HuH-7 (cell line): ENCODE data around the gene ABHD3.
"Not testable (repeated sequence)": the region's sequence is repeated elsewhere in the genome, so short reads cannot be mapped to it uniquely, and the experiment has no call there.

ENCODE experiments used
- DNase-seq: peaks from one replicate; pipeline ENCODE4 v3.0.0; 2011; ENCODE audit warnings: low spot score

ABHD3 gene

DNA sequence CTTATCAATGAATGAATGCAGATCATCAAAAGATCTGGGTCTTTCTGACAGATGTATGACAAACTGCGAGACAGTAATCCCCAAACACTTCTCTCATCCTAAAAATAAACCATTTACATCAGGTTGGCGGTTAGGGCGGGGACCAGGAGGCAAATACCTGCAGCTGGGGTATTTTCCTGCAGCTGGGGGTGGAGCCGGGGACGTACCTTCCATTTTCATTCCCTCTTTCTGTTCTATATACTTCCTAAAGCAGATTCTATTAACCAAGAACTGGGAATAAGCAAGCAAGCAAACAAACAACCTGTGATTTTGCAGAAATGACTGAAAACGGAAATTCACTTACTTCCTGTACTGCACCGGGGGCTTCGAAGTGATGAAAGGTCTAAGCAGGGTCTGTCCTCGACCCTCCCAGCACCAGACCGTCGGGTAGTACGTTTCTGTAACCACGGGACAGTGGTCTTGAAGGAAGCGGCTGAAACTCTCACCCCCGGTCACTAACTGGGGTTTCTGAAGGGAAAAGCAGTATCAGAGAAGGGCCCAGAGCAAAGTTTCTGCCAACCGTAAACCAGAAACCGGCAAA is 1.2 kb downstream of the ABHD3 start:
- peak; percentile 52 for DNase-seq

DNA sequence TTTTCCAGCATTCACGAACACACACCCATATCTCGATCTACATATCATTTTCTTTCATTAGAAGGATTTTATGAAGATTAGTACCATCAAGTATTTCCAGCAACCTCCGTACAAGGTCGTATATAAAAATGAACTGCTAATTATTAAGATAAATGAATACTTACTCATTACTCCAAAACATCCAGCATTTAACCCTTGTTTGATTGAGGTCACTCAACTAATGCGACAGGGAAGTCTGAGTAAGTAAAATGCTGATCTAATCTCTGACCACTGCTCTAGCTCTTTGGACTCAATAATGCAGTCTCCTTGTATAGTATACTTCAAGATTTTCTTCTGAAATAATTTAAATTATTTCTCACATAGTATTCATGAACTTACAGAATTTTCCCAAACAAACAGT is 2.0 kb downstream of the ABHD3 start:
- no peak for DNase-seq

DNA sequence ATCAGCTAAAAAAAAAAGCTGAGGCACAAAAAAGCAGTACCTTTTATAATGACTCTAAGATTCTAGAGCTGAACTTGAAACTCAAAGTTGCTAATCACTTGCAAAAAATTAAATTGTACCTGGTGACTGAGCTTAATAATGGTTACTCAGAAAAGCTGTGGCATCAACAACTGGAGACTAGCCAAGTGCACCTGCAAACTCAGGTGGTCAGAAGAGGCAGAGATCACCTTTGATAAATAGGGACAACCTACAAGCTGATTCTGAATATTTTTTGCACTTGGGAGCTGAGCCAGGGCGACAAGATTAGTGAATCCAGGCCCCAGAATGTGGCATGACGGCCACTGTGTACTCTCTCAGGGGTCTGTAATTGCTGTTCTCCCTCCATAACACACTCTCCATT is 3.0 kb downstream of the ABHD3 start:
- no peak for DNase-seq

DNA sequence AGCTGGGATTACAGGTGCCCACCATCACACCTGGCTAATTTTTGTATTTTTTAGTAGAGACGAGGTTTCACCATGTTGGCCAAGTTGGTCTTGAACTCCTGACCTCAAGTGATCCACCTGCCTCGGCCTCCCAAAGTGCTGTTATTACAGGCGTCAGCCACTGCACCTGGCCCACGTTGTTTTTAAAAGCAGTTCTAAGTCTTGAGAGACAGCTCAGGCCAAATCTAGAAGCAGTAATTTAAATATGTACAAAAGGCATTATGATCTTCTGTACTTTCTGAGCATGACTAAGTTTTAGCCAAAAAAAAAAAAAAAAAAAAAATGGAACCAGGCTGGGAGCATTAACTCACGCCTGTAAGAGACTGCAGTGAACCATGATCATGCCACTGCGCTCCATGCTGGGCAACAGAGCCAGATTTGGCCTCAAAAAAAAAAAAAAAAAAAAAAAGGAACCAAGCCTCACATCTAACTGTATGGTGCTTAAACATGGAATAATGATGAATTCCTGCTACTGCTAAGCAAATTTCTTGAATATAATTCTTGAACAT is 4.0 kb downstream of the ABHD3 start:
- no peak for DNase-seq

DNA sequence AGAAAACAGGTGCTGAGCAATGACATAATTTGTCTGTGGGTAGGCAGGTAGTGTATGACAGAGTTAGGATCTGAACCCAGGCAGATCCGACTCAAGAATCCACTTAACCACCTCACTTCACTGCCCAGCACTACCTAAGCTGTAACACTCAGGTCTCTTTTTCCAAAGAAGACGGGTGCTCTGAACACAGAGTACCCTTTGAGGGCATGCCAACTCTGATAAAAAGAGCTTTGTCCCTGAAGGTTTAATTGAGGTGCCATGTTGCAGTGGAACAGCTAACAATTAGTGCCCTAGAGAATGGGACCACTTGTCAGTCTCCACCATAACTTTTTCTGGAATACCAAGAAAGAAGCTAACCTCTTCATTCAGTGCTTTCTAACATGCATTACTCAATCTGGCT is 11.3 kb downstream of the ABHD3 start:
- no peak for DNase-seq

DNA sequence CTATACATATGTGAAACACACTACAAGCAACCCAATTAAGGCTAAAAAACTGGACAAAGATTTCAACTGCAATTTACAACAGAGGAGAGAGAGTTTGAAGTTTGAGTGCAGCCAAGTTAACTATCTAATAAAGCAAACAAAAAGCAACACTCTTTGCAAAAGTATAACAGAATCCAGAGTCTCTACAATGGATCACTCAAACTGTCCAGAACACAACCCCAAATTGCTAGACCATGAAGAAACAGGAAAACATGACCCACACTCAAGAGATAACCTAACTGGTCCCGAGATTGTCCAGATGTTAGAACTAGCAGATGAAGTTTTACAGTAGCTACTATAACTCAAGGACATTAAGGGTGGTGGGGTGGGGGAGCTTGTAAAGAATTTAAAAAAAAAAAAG is 14.8 kb downstream of the ABHD3 start:
- DNase-seq, result no peak

DNA sequence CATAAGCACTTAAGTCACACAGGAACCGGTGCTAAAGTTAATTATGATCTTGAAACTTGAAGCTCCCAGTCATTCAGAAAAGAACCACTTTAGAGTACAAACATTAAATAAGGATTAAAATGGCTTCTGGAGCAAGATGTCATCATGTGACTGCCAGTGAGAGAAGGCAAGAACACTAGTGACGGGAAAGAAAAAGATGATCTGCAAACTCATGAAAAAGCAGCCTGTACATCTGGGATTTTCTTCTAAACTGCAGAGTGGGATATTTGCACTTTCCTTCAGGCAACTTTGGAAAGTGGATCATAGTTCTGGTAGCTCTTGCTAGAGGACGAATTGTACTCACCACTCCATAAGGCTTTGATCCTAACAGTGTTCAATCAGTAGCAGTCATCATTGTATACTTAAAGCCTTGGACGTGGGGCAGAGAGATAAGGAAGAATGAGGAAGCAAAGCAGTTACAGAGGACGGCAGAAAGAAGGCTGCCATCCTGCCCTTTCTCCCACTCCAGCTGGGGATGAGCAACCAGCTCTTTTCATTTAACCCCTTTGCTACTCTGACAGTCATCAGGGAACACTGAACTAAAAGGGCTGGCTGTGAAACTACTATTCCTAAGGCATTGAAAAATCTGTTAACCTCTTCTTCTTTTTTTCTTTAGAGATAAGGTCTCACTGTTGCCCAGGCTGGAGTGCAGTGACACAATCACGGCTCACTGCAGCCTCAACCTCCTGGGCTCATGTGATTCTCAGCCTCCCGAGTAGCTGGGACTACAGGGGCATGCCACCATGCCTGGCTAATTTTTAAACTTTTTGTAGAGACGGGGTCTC is 18.1 kb downstream of the ABHD3 start:
- DNase-seq, result peak; percentile 48

DNA sequence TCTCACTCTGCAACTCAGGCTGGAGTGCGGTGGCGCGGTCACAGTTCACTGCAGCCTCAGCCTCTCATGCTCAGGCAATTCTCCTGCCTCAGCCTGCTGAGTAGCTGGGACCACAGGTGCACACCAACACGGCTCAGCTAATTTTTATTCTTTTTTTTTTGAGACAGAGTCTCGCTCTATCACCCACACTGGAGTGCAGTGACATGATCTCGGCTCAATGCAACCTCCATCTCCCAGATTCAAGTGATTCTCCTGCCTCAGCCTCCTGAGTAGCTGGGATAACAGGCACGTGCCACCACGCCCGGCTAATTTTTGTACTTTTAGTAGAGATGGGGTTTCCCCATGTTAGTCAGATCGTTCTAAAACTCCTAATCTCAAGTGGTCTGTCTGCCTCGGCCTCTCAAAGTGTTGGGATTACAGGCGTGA is 19.0 kb downstream of the ABHD3 start:
- DNase-seq, result not testable (repeated sequence)

DNA sequence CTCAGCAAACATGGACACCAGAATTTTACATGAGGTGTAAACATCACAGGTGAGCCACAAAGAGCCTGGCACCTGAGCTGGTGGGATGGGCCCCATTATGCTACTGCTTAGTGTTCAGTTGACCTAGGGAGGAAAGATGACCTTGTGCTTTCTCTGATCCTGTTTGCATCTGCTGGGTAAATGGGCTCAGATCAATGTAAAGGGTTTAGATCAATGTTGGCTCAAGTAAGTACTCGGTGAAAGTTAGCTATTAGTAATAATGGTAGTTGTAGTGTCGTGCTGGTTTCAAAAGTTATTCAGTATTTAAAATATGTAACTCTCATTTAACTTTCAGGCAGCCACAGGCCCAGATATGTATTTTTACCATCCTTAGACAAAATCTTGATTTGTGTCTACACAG is 19.8 kb downstream of the ABHD3 start:
- no peak for DNase-seq

DNA sequence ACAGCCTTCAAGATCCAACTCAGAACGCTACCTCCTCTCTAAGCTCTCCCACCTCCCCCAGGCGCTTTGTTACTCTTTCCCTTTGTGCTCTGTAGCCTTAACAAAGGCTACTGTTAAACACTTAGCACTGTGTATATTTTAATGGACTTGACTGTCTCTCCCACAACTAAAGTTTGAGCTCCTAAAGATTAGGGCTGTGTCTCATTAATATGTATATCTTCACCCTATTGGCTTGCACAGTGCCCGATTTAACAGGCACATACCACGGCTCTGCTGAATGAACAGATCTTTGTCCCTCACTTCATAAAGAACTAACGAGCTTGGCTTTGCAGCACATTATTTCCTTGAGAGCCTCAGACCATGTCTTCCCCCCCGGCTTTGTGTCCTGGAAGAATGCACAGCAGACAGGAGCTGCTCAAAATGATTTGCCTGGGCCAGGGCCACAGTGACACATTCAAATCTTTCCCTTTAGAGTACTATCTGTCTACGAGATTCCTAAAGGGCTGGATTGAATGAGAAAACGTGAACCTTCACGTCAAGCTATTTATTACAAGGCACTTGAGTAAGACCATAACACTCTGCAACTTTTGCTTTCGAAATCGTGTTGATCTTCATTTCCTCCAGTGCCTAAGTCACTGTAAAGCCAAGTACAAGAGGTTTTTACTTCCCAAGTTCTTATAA is 22.1 kb downstream of the ABHD3 start:
- DNase-seq, result no peak

DNA sequence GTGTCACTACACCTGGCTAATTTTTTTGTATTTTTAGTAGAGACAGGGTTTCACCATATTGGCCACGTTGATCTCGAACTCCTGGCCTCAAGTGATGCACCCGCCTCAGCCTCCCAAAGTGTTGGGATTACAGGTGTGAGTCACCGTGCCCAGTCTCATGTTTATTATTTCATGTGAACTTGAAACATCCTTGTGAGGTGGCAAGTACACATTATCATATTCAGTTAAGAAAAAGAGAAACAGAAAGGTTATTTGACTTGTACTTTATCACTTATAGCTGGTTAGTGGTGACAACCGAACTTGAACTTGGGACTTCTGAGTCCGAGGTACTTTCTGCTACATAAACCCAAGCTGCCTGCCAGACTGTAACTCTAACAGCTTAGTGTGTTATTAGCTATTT is 24.4 kb downstream of the ABHD3 start:
- DNase-seq, result no peak

DNA sequence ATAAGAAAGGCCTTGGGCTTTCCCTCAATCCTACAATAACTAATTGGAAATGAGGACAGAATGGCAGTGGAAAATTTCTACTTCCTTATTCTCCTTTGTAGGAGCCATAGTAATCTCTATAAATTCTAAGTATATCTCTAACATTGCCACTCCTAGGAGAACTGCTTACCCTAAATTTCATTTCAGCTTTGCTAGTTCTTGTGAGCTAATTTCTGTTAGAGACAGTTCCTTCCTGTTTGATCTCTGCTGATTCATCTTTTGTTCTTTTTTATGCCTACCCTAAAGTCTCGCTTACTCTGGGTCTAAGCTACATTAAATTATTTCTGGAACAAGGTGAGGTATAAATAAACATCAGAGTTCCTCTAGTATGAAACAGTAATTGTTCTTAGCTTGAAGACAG is 25.7 kb downstream of the ABHD3 start:
- no peak for DNase-seq

DNA sequence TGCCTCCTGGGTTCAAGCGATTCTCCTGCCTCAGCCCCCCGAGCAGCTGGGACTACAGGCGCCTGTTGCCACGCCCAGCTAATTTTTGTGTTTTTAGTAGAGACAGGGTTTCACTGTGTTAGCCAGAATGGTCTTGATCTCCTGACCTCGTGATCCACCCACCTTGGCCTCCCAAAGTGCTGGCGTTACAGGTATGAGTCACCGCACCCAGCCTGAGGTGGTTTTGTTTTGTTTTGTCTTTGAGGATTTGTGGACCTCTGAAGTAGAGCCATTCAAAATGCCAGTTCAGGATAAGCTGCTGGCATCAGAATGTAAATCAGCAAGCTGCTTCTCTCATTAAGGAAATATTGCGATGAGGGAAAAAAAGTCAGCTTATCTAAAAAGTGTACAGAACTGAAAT is 29.2 kb downstream of the ABHD3 start:
- DNase-seq, result not testable (repeated sequence)

DNA sequence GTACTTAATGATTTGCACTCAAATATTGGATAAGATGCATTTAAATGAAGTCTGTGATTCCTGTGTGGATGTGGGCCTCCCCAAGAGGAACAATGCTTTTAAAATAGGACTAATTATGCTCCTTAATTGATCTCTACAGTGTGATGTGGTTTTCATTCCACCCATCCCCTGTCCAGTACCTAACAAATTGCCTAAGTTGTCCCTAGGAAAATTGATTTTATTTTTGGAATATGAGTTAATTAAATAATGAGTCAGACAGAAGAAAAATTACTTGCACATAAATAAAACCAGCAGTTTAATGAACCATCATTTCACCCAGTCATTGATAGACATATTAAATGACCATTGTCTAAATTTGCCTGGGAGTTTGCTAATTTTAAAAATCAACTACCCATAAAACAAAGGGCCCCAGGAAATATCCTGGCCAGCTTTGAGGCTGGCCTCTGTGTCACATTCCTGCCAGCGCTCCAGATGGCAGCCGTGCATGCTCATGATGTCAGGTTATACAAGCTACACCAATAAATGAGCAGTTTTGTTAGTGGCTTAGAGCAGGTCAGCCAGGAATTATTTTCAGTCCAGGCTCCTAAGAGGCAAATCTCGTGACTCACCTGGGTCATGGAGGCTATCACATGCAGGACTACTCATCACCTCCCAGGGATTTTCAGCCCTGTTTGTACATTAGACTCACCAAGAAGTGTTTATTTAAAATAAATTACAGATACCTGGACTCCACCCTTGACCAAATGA is 31.9 kb downstream of the ABHD3 start:
- DNase-seq, result no peak

DNA sequence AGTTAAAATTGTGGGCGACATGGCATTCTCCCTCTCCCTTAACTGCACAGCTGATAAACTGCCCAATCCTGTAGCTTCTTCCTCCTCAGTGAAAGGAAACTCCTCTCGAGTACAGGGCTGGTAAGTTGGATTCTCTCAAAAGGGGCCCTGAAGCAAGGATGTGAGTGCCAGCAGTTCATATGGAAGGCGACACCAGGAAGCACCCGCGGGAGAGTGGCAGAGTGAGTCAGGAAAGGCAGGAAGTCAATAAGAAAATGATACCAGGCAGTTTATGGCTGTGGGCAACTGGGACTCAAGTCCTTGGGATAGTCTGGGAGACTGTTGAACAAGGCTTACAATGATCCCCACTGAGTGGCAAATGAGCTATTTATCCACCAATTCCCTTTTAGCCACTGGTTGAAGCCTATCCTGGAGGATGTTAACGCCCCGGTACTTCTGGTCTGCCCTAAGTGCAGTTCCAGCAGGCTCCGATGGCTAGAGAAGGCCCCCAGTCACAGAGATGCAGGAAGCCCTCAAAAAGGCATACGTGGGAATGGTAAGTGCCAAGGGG is 34.8 kb downstream of the ABHD3 start:
- no peak for DNase-seq

DNA sequence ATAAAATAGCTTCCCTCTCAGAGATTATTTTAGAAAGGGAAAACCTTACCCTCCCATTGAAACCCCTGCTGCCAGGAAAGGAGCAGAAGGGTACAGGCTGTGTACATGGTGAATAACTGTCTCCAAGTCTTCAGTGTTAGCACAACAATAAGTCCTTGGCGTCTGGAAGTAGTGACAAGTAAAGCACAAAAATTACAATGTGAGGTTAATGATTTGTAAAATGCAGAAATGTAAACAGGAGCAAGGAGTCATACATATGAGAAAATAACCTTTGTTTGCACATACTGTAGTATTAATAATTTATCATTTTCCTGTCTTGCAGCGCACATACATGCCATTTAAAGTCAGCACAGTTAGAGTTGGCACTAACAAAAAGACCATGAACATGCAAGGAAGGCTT is 40.5 kb downstream of the ABHD3 start:
- no peak for DNase-seq

DNA sequence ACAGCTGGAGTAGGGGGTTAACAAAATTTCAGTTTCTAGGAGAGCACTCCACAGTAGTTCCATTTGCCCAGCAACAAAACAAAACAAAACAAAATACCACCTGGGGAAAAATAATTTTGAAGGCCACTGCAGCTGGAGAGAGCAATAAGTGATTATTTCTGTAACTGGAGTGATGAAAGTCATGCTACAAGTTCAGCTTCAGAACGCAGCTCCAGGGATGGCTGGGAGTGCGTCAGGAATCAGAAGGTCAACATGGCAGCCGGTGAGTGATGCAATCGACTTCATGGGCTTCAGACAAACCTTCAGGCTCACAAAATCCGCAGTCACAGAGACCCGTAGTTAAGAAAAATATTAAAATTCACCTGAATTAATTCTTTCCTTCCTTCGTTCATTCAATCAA is 41.0 kb downstream of the ABHD3 start:
- no peak for DNase-seq

DNA sequence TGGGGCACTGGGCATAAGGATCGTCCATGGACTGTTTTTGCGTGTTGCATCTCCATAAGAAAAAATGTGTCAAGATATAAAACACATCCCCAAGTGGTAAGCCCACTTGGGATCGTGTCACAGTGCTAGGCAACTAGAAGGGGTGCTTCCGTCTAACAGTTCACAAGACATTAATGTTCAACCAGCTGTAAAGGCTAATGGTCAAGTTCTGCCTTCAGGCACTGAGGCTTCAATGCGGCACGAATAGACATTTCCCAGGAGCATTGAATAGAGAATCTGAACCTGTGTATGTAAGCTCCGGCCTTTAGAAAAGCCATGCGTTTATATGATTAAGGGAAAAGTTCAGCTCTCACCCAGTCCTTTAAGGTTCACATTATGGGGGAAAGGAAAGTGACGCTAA is 42.0 kb downstream of the ABHD3 start:
- DNase-seq, result no peak

DNA sequence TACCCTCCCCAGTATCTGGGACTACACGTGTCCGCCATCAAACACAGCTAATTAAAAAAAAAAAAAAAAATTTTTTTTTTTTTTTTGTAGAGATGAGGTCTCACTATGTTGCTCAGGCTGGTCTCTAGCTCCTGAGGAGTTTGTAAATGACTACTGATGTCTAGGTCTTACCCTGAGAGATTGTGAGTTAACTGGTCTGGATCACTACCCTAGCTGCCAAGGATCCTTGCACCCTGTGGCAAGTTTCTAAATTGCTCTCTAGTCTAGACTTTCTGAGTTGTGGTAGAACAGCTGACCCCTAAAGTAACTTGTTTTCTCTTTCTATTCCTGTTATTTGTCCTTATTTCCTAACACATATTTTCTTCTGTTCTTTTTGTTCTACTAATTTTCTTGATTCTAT is 44.5 kb downstream of the ABHD3 start:
- no peak for DNase-seq

DNA sequence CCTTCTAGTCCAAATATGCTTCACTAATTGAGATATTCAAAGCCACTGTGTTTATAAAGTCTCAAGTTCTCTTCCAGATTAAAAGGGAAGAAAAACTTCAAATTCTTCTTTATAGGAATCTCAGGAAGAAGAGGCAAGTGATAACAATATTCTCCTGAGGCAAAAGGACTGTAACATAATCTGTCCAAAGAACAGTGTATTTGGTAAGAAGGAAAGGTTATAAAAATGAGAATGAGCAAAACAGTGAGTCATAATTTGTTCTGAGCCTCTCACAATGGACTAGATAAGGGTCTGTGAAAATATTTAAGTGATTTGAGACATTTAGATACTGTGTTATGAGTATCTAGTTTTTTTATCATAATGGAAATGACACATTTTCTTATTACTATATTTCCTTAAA is 48.2 kb downstream of the ABHD3 start:
- DNase-seq, result no peak

DNA sequence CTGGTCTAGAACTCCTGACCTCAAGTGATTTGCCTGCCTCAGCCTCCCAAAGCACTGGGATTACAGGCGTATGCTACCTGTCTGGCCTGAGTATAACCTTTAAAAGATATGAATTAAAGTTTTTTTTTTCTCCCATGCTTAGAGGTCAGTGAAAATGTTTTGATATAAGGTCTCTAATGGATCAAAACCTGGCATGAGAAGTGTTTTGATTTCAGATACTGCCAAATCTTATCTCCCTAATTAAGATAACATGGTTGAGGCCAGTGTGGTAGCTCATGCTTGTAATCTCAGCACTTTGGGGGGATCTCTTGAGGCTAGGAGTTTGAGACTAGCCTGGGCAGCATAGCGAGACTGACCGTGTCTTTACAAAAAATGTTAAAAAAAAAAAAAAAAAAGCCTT is 51.2 kb downstream of the ABHD3 start:
- DNase-seq, result no peak

DNA sequence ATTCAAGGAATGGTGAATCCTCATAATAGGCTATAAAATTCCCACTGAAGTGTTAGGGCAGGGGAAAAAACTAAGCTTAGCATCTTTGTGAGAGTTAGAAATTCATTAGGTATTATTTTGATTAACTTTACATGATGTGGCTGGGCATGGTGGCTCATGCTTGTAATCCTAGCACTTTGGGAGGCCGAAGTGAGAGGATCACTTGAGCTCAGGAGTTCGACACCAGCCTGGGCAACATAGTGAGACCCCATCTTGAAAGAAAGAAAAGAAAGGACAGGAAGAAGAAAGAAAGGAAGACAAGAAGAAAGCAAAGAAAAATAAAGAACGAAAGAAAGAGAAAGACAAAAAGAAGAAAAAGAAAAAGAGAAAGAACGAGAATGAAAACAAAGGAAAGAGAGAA is 52.5 kb downstream of the ABHD3 start:
- no peak for DNase-seq
